T-helper 17 cell (primary cell): ENCODE results near the gene ALPL. TPM values are rescaled to one million over a fixed set of nuclear protein-coding genes. Genes with fewer than 3 reads are reported as not detected.
A peak's percentile ranks its signal among the peaks of the same experiment; 100 is the strongest.

Source experiments
- ATAC-seq: fragments of 150-1000 bp; cut with Tn5 transposase; 2 replicates; pipeline ENCODE4 v1.10.0; 2021; ENCODE audit warnings: mild to moderate bottlenecking, moderate library complexity
- DNase-seq, 3 donors: peaks; one replicate each; pipeline versions ENCODE4 v3.0.0 to v3.0.0-alpha.2; 2020 to 2021
- H3K9me3 ChIP-seq: one replicate; pipeline ENCODE4 v1.7.0; 2013; ENCODE audit warnings: low read length, mild to moderate bottlenecking; ENCODE audit not compliant: control insufficient read depth, poor library complexity, severe bottlenecking
- H3K27ac Mint-ChIP-seq: one replicate; pipeline ENCODE4 v1.8.0; 2022; ENCODE audit warnings: mild to moderate bottlenecking, moderate library complexity, mixed read lengths
- H3K27me3 Mint-ChIP-seq: one replicate; pipeline ENCODE4 v1.8.0; 2022; ENCODE audit warnings: mixed read lengths
- H3K36me3 Mint-ChIP-seq: one replicate; pipeline ENCODE4 v1.8.0; 2022; ENCODE audit warnings: low read depth, mixed read lengths
- H3K4me1 Mint-ChIP-seq: one replicate; pipeline ENCODE4 v1.8.0; 2022; ENCODE audit warnings: mild to moderate bottlenecking, mixed read lengths
- H3K4me3 Mint-ChIP-seq: one replicate; pipeline ENCODE4 v1.8.0; 2022; ENCODE audit warnings: mild to moderate bottlenecking, moderate library complexity, mixed read lengths
- total RNA-seq, 4 donors: library from RNA in 2 of 4; stranded (reverse) in 2 of 4; gene quantifications; one replicate each; pipeline ENCODE4 v1.2.3 and lab custom pipeline; 2022 to 2026

Gene ALPL
- total RNA-seq, 2 donors from 2014 or later = not detected

DNA sequence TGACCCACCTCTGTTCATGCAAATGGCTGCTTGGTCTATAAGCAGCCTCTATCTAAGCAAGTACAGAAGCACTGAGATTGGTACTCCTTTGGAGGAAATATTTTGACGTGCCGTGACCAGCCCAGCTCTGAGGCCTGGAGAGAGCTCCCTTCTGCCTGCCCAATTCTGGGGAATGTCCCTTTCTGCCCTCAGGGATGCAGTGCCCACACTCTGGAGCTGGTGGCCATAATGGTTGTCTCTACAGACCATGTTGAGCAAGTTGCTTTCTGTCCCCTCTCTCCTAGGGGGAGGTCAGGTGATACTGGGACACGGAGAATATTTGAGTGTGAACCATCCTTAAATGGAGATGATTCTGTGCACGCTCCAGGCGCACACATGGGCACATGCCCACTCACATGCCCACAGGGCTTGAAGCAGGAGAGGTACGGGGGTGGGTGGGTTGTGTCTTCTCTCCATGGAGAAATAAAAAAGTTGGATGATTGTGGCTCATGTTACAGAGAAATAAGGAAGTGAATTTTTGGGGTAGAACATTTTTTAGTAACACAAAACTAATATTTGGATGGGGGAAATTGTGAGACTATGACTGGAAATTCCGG, 13.9 kb upstream of the ALPL start:
- Mint-ChIP-seq H3K36me3 (no peaks in the 10 kb centered on the region), H3K27me3 (peaks cover 10% of the 10 kb centered on the region), H3K4me1 (no peaks in the 10 kb centered on the region), H3K27ac (no peak overlapping the region), H3K4me3 (no peak overlapping the region)
- H3K9me3 ChIP-seq = no peaks in the 10 kb centered on the region
- no peak for DNase-seq
- no peak for ATAC-seq

GRCh38 chr1:21496063-21496462, 13.2 kb upstream of the ALPL start:
- Mint-ChIP-seq H3K27me3 (peaks cover 10% of the 10 kb centered on the region), H3K36me3 (no peaks in the 10 kb centered on the region), H3K4me1 (no peaks in the 10 kb centered on the region), H3K4me3 (no peak overlapping the region), H3K27ac (no peak overlapping the region)
- ATAC-seq = no peak
- H3K9me3 ChIP-seq = no peaks in the 10 kb centered on the region
- DNase-seq = no peak

DNA sequence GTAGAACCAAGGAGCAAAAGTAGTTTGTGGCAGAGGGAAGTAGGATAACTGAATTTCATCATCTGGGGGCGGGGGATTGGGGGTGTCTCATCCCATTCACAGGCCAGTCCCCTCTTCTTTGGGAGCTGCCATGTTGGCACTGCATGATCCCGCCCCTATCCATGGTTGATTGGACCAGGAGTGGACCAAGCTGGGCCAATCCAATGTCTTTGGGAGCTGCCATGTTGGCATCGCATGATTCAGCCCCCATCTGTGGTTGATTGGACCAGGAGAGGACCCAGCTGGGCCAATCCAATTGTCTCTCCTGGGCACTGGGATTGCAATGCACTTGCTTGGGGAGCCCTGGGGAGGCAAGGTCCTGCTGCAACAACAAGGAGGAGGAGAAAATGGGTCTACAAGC, 12.3 kb upstream of the ALPL start:
- H3K27ac Mint-ChIP-seq = no peak overlapping the region
- no peak overlapping the region for H3K4me3 Mint-ChIP-seq
- ATAC-seq (no peak), DNase-seq (no peak)
- no peaks in the 10 kb centered on the region for H3K9me3 ChIP-seq
- no peaks in the 10 kb centered on the region for H3K36me3 Mint-ChIP-seq
- peaks cover 6% of the 10 kb centered on the region for H3K27me3 Mint-ChIP-seq
- H3K4me1 Mint-ChIP-seq = no peaks in the 10 kb centered on the region

GRCh38 chr1:21497466-21498061, 11.7 kb upstream of the ALPL start:
- no peaks in the 10 kb centered on the region for H3K9me3 ChIP-seq
- DNase-seq (no peak), ATAC-seq (no peak)
- H3K27ac Mint-ChIP-seq = no peak overlapping the region
- H3K36me3 Mint-ChIP-seq = no peaks in the 10 kb centered on the region
- no peak overlapping the region for H3K4me3 Mint-ChIP-seq
- peaks cover 6% of the 10 kb centered on the region for H3K27me3 Mint-ChIP-seq
- H3K4me1 Mint-ChIP-seq = no peaks in the 10 kb centered on the region

GRCh38 chr1:21499283-21499950, 9.8 kb upstream of the ALPL start:
- no peak for ATAC-seq
- Mint-ChIP-seq H3K27ac (no peak overlapping the region), H3K4me1 (no peaks in the 10 kb centered on the region), H3K4me3 (no peak overlapping the region), H3K36me3 (no peaks in the 10 kb centered on the region), H3K27me3 (peaks cover 13% of the 10 kb centered on the region)
- DNase-seq = no peak
- H3K9me3 ChIP-seq = no peaks in the 10 kb centered on the region

DNA sequence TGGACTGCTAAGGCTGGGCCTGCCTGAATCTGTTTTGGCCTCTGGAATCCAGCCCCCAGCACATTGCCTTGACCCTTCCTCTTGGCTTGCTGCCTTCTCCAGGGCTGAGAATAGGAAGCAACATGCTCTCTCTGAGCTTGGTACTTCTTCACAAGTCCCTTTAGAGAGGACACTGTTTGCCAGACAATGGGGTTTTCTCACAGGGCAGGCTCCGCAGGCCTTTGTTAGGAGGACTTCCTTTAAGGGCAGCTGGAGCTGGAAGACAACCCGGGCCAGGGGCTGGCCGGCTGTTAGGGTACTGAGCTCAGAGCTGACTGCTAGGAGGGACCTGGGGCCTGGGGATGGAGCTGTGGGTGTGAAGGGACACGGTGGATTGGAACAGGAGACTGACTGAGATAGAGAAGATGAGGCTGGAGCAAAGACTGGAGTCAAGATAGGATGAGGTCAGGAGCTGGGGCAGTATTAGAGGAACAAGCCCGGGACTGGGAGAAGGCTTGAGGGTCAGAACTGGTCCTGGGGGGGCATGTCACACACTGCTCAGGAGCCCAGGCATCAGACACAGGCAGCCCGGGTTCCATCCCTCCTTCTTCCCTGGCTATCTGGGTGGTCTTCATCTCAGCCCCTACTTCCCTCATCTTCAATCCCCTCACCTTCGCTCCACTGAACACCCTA, 5.4 kb upstream of the ALPL start:
- DNase-seq (no peak), ATAC-seq (no peak)
- Mint-ChIP-seq H3K27me3 (peaks cover 42% of the 10 kb centered on the region), H3K27ac (no peak overlapping the region), H3K4me1 (peaks cover 3% of the 10 kb centered on the region), H3K36me3 (peaks cover 4% of the 10 kb centered on the region), H3K4me3 (no peak overlapping the region)
- no peaks in the 10 kb centered on the region for H3K9me3 ChIP-seq

- H3K9me3 ChIP-seq = no peaks in the 10 kb centered on the region
- H3K36me3 Mint-ChIP-seq = peaks cover 8% of the 10 kb centered on the region
- no peak for DNase-seq
- H3K27me3 Mint-ChIP-seq = peaks cover 62% of the 10 kb centered on the region
- H3K4me1 Mint-ChIP-seq = peaks cover 4% of the 10 kb centered on the region
- H3K27ac Mint-ChIP-seq = no peak overlapping the region
- no peak for ATAC-seq
- H3K4me3 Mint-ChIP-seq = peak overlapping the region; percentile 49
Observed at GRCh38 chr1:21506804-21507203, 2.4 kb upstream of the ALPL start.

DNA sequence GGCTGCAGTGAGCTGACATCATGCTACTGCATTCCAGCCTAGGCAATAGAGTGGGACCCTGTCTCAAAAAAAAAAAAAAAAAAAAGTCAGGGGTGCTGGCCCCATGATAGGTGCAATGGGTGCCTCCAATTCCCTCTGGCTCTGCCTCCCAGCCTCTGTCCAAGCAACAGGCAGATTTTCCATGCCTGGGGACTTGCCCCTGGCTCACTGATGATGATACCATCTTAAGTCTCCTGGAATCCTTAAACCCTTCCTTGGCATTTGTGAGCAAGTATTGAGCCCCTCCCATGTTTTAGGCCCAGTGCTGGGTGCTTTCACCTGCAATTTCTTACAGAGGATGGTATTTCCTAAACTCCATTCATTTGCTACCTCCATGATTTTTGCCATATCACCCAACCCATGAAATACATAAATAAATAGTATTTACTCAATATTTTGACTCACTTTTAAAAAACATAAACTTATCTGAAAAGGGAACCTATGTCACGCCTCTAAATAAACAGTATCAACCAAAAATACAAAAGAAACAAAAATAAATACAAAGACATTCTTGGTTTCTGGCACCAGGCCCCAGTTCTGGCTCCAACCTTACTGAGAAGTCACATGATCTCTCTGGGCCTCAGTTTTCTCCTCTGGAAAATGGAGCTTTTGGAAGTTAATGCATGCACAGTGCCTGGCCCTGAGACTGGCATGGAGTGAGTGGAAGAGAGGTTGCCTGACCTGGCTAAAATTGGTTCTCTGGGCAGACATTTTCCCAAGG, 1.5 kb upstream of the ALPL start:
- H3K9me3 ChIP-seq = no peaks in the 10 kb centered on the region
- peaks cover 8% of the 10 kb centered on the region for H3K36me3 Mint-ChIP-seq
- ATAC-seq (no peak), DNase-seq (no peak)
- H3K4me3 Mint-ChIP-seq = peak overlapping the region; percentile 41
- H3K27ac Mint-ChIP-seq = no peak overlapping the region
- peaks cover 4% of the 10 kb centered on the region for H3K4me1 Mint-ChIP-seq
- peaks cover 62% of the 10 kb centered on the region for H3K27me3 Mint-ChIP-seq

GRCh38 chr1:21508580-21509350, 458 bp upstream of the ALPL start:
- H3K36me3 Mint-ChIP-seq = peaks cover 8% of the 10 kb centered on the region
- H3K4me3 Mint-ChIP-seq = peak overlapping the region; percentile 84
- peak overlapping the region; percentile 69 for H3K27ac Mint-ChIP-seq
- no peaks in the 10 kb centered on the region for H3K9me3 ChIP-seq
- H3K27me3 Mint-ChIP-seq = peaks cover 59% of the 10 kb centered on the region
- peak; percentile 33 to 63 (median 49) for DNase-seq
- peaks cover 4% of the 10 kb centered on the region for H3K4me1 Mint-ChIP-seq
- peak; percentile 88 for ATAC-seq

GRCh38 chr1:21510113-21510493, 880 bp downstream of the ALPL start:
- no peaks in the 10 kb centered on the region for H3K9me3 ChIP-seq
- ATAC-seq (no peak), DNase-seq (no peak)
- H3K36me3 Mint-ChIP-seq = peaks cover 8% of the 10 kb centered on the region
- no peak overlapping the region for H3K27ac Mint-ChIP-seq
- peaks cover 6% of the 10 kb centered on the region for H3K4me1 Mint-ChIP-seq
- H3K27me3 Mint-ChIP-seq = peaks cover 50% of the 10 kb centered on the region
- no peak overlapping the region for H3K4me3 Mint-ChIP-seq

DNA sequence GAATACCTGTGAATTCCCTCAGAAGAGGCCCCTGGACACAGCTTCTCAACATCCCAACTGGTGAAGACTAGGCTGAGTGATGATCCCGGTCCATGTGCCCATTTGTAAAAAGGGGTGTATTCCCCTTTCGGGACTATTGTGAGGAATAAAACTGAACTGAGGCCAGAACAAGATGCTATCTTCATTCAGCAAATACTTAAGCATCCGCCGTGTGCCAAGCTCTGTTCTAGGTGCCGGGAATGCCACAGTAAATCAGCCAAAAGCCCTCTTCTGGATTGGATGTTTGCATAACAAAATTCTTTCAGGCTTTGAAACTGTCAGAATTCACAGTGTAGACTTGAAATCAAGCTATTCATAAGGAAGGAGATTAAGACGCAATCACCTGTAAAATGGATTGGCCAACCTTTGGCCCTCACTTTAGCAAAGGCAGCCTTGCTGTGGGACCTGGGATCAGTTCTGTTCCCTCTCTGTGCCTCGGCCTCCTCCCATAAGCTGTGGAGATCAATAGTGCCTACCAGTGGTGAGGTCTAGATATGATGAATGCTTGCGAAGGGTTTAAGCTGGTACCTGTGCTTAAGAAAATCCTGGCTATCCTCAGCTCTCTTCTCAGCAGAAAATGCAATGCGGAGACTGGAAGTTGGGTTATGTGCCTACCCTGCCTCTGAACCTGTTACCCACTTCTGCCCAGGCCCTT, 1.8 kb downstream of the ALPL start:
- Mint-ChIP-seq H3K4me1 (peaks cover 6% of the 10 kb centered on the region), H3K4me3 (peak overlapping the region; percentile 75), H3K27me3 (peaks cover 47% of the 10 kb centered on the region), H3K27ac (no peak overlapping the region), H3K36me3 (peaks cover 8% of the 10 kb centered on the region)
- ATAC-seq (no peak), DNase-seq (no peak)
- no peaks in the 10 kb centered on the region for H3K9me3 ChIP-seq
